K562 treated with DMSO at 1 percent for 48 hours (cell line): ENCODE results near the gene NEU3. TPM values are rescaled to one million over a fixed set of nuclear protein-coding genes. Genes with fewer than 3 reads are reported as not detected.

ENCODE experiments used
- total RNA-seq: library from RNA; unstranded; fragments of 300-600 nt; gene quantifications from 2 replicates; pipeline ENCODE4 v1.2.3, GENCODE V29; 2022; ENCODE audit warnings: low replicate concordance; ENCODE audit errors: extremely low read depth

Gene NEU3
- not detected in 2 replicates for total RNA-seq

GRCh38 chr11:74988541-74989259, at the start of gene NEU3:
TSS of gene NEU3 (plus strand) at chr11:74988933. CDS start at chr11:74989061, 128 bp downstream.

GRCh38 chr11:74948898-74949752, 39.6 kb upstream of the NEU3 start, which contains the start of the genes SPCS2 and XRRA1:
TSS of gene SPCS2 (plus strand) at chr11:74949266. CDS start at chr11:74949286, 20 bp downstream.
TSS of gene XRRA1 (minus strand) at chr11:74949091. CDS start at chr11:74940878, 8,213 bp downstream.

Other genes starting within 250 kb of the NEU3 start
- not detected in 2 replicates for gene RNF169, start 240.1 kb upstream of the NEU3 start, total RNA-seq
- gene XRRA1, start 39.8 kb upstream of the NEU3 start, total RNA-seq = not detected in 2 replicates
- gene SPCS2, start 39.7 kb upstream of the NEU3 start, total RNA-seq = not detected in 2 replicates
- not detected in 2 replicates for gene OR2AT4, start 107.9 kb downstream of the NEU3 start, total RNA-seq
- gene SLCO2B1, start 162.2 kb downstream of the NEU3 start, total RNA-seq = not detected in 2 replicates